Endodermal cell (in vitro differentiated cells): Measurements from ENCODE around the gene COG2. TPM values are rescaled to one million over a fixed set of nuclear protein-coding genes. Genes with fewer than 3 reads are reported as not detected.
A peak's percentile ranks its signal among the peaks of the same experiment; 100 is the strongest.

Experiments used
- DNase-seq: peaks from one replicate; pipeline ENCODE4 v3.0.0-alpha.2; 2017
- H3K27ac ChIP-seq: 2 replicates; pipeline ENCODE4 v1.5.1; 2013; ENCODE audit warnings: mild to moderate bottlenecking, low read depth, low read length, moderate library complexity
- H3K27me3 ChIP-seq: 2 replicates; pipeline ENCODE4 v1.6.1; 2013; ENCODE audit warnings: mild to moderate bottlenecking, low read length, moderate library complexity; ENCODE audit not compliant: insufficient read depth, control insufficient read depth, poor library complexity, severe bottlenecking
- H3K36me3 ChIP-seq: 2 replicates; pipeline ENCODE4 v1.7.0; 2013; ENCODE audit warnings: mild to moderate bottlenecking, low read length, moderate library complexity; ENCODE audit not compliant: control insufficient read depth, insufficient read depth
- H3K4me1 ChIP-seq: one replicate; pipeline ENCODE4 v1.7.0; 2013; ENCODE audit warnings: low read length; ENCODE audit not compliant: control insufficient read depth, insufficient read depth
- H3K4me3 ChIP-seq: 2 replicates; pipeline ENCODE4 v1.5.1; 2013; ENCODE audit warnings: mild to moderate bottlenecking, low read length, moderate library complexity
- H3K9ac ChIP-seq: 2 replicates; pipeline ENCODE4 v1.6.1; 2013; ENCODE audit warnings: mild to moderate bottlenecking, low read length, moderate library complexity; ENCODE audit not compliant: poor library complexity, severe bottlenecking; ENCODE audit errors: extremely low read depth
- H3K9me3 ChIP-seq: 2 replicates; pipeline ENCODE4 v1.6.1; 2013; ENCODE audit warnings: mild to moderate bottlenecking, low read length, moderate library complexity; ENCODE audit not compliant: control insufficient read depth
- H3K27ac Mint-ChIP-seq: 2 replicates; pipeline ENCODE4 v1.8.0; 2020; ENCODE audit warnings: mixed read lengths
- H3K27me3 Mint-ChIP-seq: 2 replicates; pipeline ENCODE4 v1.8.0; 2021; ENCODE audit warnings: mild to moderate bottlenecking, mixed read lengths; ENCODE audit not compliant: insufficient read depth
- H3K36me3 Mint-ChIP-seq: 2 replicates; pipeline ENCODE4 v1.8.0; 2020; ENCODE audit warnings: low read depth, mixed read lengths
- H3K4me1 Mint-ChIP-seq: 2 replicates; pipeline ENCODE4 v1.8.0; 2020; ENCODE audit warnings: mixed read lengths
- H3K4me3 Mint-ChIP-seq: 2 replicates; pipeline ENCODE4 v1.8.0; 2020; ENCODE audit warnings: mild to moderate bottlenecking, moderate library complexity, mixed read lengths
- H3K9me3 Mint-ChIP-seq: 2 replicates; pipeline ENCODE4 v1.8.0; 2020; ENCODE audit warnings: mild to moderate bottlenecking, mixed read lengths
- CTCF ChIP-seq: fragments of 200-600 bp; sonication (generic); conservative IDR thresholded peaks from 2 replicates; pipeline ENCODE4 v1.5.0; 2021; ENCODE audit warnings: antibody characterized with exemption, mild to moderate bottlenecking
- WGBS, 2 experiments: methylation state at CpG; one replicate each; pipeline versions ENCODE4 v1.1.5 to v1.1.7; 2013; ENCODE audit warnings: missing lambda C conversion rate in 2 of 2, mixed read lengths in 1 of 2; ENCODE audit not compliant: insufficient coverage in 1 of 2, insufficient read length in 1 of 2; 5-methylcytosine and 5-hydroxymethylcytosine counted together
- total RNA-seq, 2 donors: library from RNA; stranded (reverse); fragmentation: NEBNext Ultra II Directional in 1 of 2; extraction: Animal tissue kit (Norgen Biotek cat#: 25700) in 1 of 2; gene quantifications; 2 replicates in 1 of 2; 3 replicates in 1 of 2; pipeline ENCODE4 v1.2.1, GENCODE V29; 2021

Gene COG2
- total RNA-seq, 2 donors from 2014 or later = 26.1 to 29.7 TPM

GRCh38 chr1:230636575-230637148 lies 5.6 kb upstream of the COG2 start:
- Mint-ChIP-seq H3K27ac (no peak overlapping the region), H3K4me3 (no peak overlapping the region), H3K36me3 (no peaks in the 10 kb centered on the region), H3K4me1 (peaks cover 5% of the 10 kb centered on the region), H3K27me3 (peaks cover 20% of the 10 kb centered on the region), H3K9me3 (no peaks in the 10 kb centered on the region)
- no peak for TF ChIP-seq CTCF
- H3K27ac ChIP-seq = no peak overlapping the region
- H3K27me3 ChIP-seq = peaks cover 16% of the 10 kb centered on the region
- no peak overlapping the region for H3K9ac ChIP-seq
- no peaks in the 10 kb centered on the region for H3K9me3 ChIP-seq
- H3K36me3 ChIP-seq = no peaks in the 10 kb centered on the region
- no peak overlapping the region for H3K4me3 ChIP-seq
- no peak for DNase-seq
- WGBS, 2 experiments = 80 to 91% methylated on average over 7 of the region's 7 CpGs
- no peaks in the 10 kb centered on the region for H3K4me1 ChIP-seq

- Mint-ChIP-seq H3K27ac (no peak overlapping the region), H3K4me3 (no peak overlapping the region), H3K27me3 (peaks cover 20% of the 10 kb centered on the region), H3K36me3 (no peaks in the 10 kb centered on the region), H3K4me1 (peaks cover 15% of the 10 kb centered on the region), H3K9me3 (no peaks in the 10 kb centered on the region)
- Histone ChIP-seq H3K9ac (no peak overlapping the region), H3K27me3 (peaks cover 16% of the 10 kb centered on the region), H3K4me1 (peaks cover 3% of the 10 kb centered on the region), H3K4me3 (no peak overlapping the region), H3K9me3 (no peaks in the 10 kb centered on the region), H3K27ac (no peak overlapping the region), H3K36me3 (no peaks in the 10 kb centered on the region)
- no peak for DNase-seq
- TF ChIP-seq CTCF = no peak
- 95 to 96% methylated on average over 4 to 5 of the region's 5 CpGs for WGBS, 2 experiments
Measured at GRCh38 chr1:230639714-230640209, 2.5 kb upstream of the COG2 start.

GRCh38 chr1:230641346-230641745 lies 935 bp upstream of the COG2 start:
- H3K27ac Mint-ChIP-seq = no peak overlapping the region
- no peak for DNase-seq
- peaks cover 15% of the 10 kb centered on the region for H3K4me1 Mint-ChIP-seq
- Histone ChIP-seq H3K9ac (no peak overlapping the region), H3K36me3 (no peaks in the 10 kb centered on the region), H3K9me3 (no peaks in the 10 kb centered on the region), H3K4me3 (peak overlapping the region; percentile 100), H3K27ac (no peak overlapping the region), H3K27me3 (peaks cover 16% of the 10 kb centered on the region), H3K4me1 (peaks cover 3% of the 10 kb centered on the region)
- WGBS, 2 experiments = 91 to 93% methylated on average over 5 to 6 of the region's 6 CpGs
- peak overlapping the region; percentile 91 for H3K4me3 Mint-ChIP-seq
- peaks cover 5% of the 10 kb centered on the region for H3K36me3 Mint-ChIP-seq
- no peak for TF ChIP-seq CTCF
- H3K9me3 Mint-ChIP-seq = no peaks in the 10 kb centered on the region
- peaks cover 20% of the 10 kb centered on the region for H3K27me3 Mint-ChIP-seq
